SK-N-SH treated with all-trans-retinoic acid at 6 μM for 48 hours (cell line): ENCODE measurements around the gene DRD5.
"Not testable (repeated sequence)": the region's sequence is repeated elsewhere in the genome, so short reads cannot be mapped to it uniquely, and the experiment has no call there.

Experiments used
- ATAC-seq: fragments of 200-7000 bp; cut with Tn5 transposase; 3 replicates; pipeline ENCODE4 v1.9.1; 2020; ENCODE audit warnings: mild to moderate bottlenecking, moderate library complexity
- ARNTL ChIP-seq: fragments of 450-650 bp; formaldehyde crosslinking; IDR thresholded peaks from 2 replicates; pipeline ENCODE4 v1.5.0; 2020; ENCODE audit warnings: low read depth, mild to moderate bottlenecking, moderate library complexity, borderline replicate concordance
- BACH2 ChIP-seq: fragments of 250-450 bp; sonication (Bioruptor Pico); IDR thresholded peaks from 2 replicates; pipeline ENCODE4 v1.9.0; 2021; ENCODE audit warnings: mild to moderate bottlenecking, borderline replicate concordance
- CREB5 ChIP-seq: fragments of 250-450 bp; sonication (Bioruptor Pico); IDR thresholded peaks from 2 replicates; pipeline ENCODE4 v1.5.1; 2020; ENCODE audit warnings: low read depth, mild to moderate bottlenecking, moderate library complexity
- CSDC2 ChIP-seq: fragments of 250-450 bp; sonication (Bioruptor Pico); IDR thresholded peaks from 2 replicates; pipeline ENCODE4 v1.5.0; 2020; ENCODE audit warnings: mild to moderate bottlenecking, moderate library complexity
- CSRNP3 ChIP-seq: fragments of 250-450 bp; sonication (Bioruptor Pico); IDR thresholded peaks from 2 replicates; pipeline ENCODE4 v1.5.1; 2021; ENCODE audit warnings: mild to moderate bottlenecking, moderate library complexity
- ESRRG ChIP-seq: fragments of 250-450 bp; sonication (Bioruptor Pico); IDR thresholded peaks from 2 replicates; pipeline ENCODE4 v1.6.1; 2021; ENCODE audit warnings: mild to moderate bottlenecking
- GLIS3 ChIP-seq: fragments of 250-450 bp; sonication (Bioruptor Pico); IDR thresholded peaks from 2 replicates; pipeline ENCODE4 v1.5.0; 2020; ENCODE audit warnings: mild to moderate bottlenecking, moderate library complexity
- ISL1 ChIP-seq: fragments of 250-450 bp; sonication (Bioruptor Pico); IDR thresholded peaks from 2 replicates; pipeline ENCODE4 v2.1.2; 2022; ENCODE audit warnings: mild to moderate bottlenecking, moderate library complexity
- OSR1 ChIP-seq: fragments of 250-450 bp; sonication (Bioruptor Pico); IDR thresholded peaks from 2 replicates; pipeline ENCODE4 v1.8.0; 2022; ENCODE audit warnings: moderate library complexity, mild to moderate bottlenecking, inconsistent platforms
- PATZ1 ChIP-seq: fragments of 250-450 bp; sonication (Bioruptor Pico); IDR thresholded peaks from 2 replicates; pipeline ENCODE4 v1.8.0; 2020; ENCODE audit warnings: mild to moderate bottlenecking, moderate library complexity, borderline replicate concordance
- POU6F1 ChIP-seq: fragments of 250-450 bp; sonication (Bioruptor Pico); IDR thresholded peaks from 2 replicates; pipeline ENCODE4 v1.8.0; 2021; ENCODE audit warnings: low read depth, mild to moderate bottlenecking, moderate library complexity, borderline replicate concordance
- PPARA ChIP-seq: fragments of 250-450 bp; sonication (Bioruptor Pico); IDR thresholded peaks from 2 replicates; pipeline ENCODE4 v1.5.0; 2020; ENCODE audit warnings: mild to moderate bottlenecking, borderline replicate concordance
- RARB ChIP-seq: fragments of 250-450 bp; sonication (Bioruptor Pico); IDR thresholded peaks from 2 replicates; pipeline ENCODE4 v1.8.0; 2021; ENCODE audit warnings: mild to moderate bottlenecking, moderate library complexity
- SNAI2 ChIP-seq: fragments of 250-450 bp; sonication (Bioruptor Pico); IDR thresholded peaks from 2 replicates; pipeline ENCODE4 v1.5.0; 2020; ENCODE audit warnings: mild to moderate bottlenecking, moderate library complexity
- TCF4 ChIP-seq: fragments of 250-450 bp; sonication (Bioruptor Pico); IDR thresholded peaks from 2 replicates; pipeline ENCODE4 v1.8.0; 2021; ENCODE audit warnings: mild to moderate bottlenecking, moderate library complexity, borderline replicate concordance
- TSHZ2 ChIP-seq: fragments of 250-450 bp; sonication (Bioruptor Pico); IDR thresholded peaks from 2 replicates; pipeline ENCODE4 v1.5.0; 2020; ENCODE audit warnings: mild to moderate bottlenecking, moderate library complexity
- ZC3H10 ChIP-seq: fragments of 250-450 bp; sonication (Bioruptor Pico); IDR thresholded peaks from 2 replicates; pipeline ENCODE4 v1.5.1; 2021; ENCODE audit warnings: mild to moderate bottlenecking, moderate library complexity
- ZFP30 ChIP-seq: fragments of 450-650 bp; formaldehyde crosslinking; IDR thresholded peaks from 2 replicates; pipeline ENCODE4 v1.5.0; 2022; ENCODE audit warnings: mild to moderate bottlenecking, moderate library complexity
- ZNF565 ChIP-seq: fragments of 450-650 bp; formaldehyde crosslinking; conservative IDR thresholded peaks from 2 replicates; pipeline ENCODE4 v1.5.0; 2020; ENCODE audit warnings: low read depth, mild to moderate bottlenecking, moderate library complexity
- ZNF70 ChIP-seq: fragments of 450-650 bp; formaldehyde crosslinking; IDR thresholded peaks from 2 replicates; pipeline ENCODE4 v1.5.0; 2020; ENCODE audit warnings: mild to moderate bottlenecking, moderate library complexity
- ZNF8 ChIP-seq: fragments of 450-650 bp; formaldehyde crosslinking; IDR thresholded peaks from 2 replicates; pipeline ENCODE4 v1.5.0; 2020; ENCODE audit warnings: mild to moderate bottlenecking, moderate library complexity

The DRD5 gene

GRCh38 chr4:9773471-9773870 is 8.0 kb upstream of the DRD5 start:
- no peak for TF ChIP-seq BACH2 (CRISPR knock-in tag)
- no peak for TF ChIP-seq ZFP30 (CRISPR knock-in tag)
- no peak for TF ChIP-seq ZNF8
- TF ChIP-seq POU6F1 (CRISPR knock-in tag), result no peak
- no peak for TF ChIP-seq PATZ1
- no peak for TF ChIP-seq OSR1 (CRISPR knock-in tag)
- TF ChIP-seq ESRRG (CRISPR knock-in tag), result no peak
- TF ChIP-seq TCF4 (CRISPR knock-in tag), result no peak
- no peak for TF ChIP-seq TSHZ2 (CRISPR knock-in tag)
- TF ChIP-seq SNAI2 (CRISPR knock-in tag), result no peak
- no peak for TF ChIP-seq ZC3H10 (CRISPR knock-in tag)
- TF ChIP-seq PPARA (CRISPR knock-in tag), result no peak
- no peak for TF ChIP-seq GLIS3 (CRISPR knock-in tag)
- no peak for TF ChIP-seq CSDC2 (CRISPR knock-in tag)
- TF ChIP-seq ZNF565 (CRISPR knock-in tag), result no peak
- no peak for TF ChIP-seq RARB (CRISPR knock-in tag)
- no peak for TF ChIP-seq CSRNP3 (CRISPR knock-in tag)
- TF ChIP-seq ISL1 (CRISPR knock-in tag), result no peak
- TF ChIP-seq CREB5 (CRISPR knock-in tag), result no peak
- no peak for ATAC-seq

GRCh38 chr4:9782136-9782436 is 652 bp downstream of the DRD5 start:
- no peak for TF ChIP-seq POU6F1 (CRISPR knock-in tag)
- TF ChIP-seq TSHZ2 (CRISPR knock-in tag), result no peak
- no peak for TF ChIP-seq ESRRG (CRISPR knock-in tag)
- no peak for TF ChIP-seq OSR1 (CRISPR knock-in tag)
- TF ChIP-seq ARNTL, result no peak
- TF ChIP-seq RARB (CRISPR knock-in tag), result no peak
- TF ChIP-seq ZNF70 (CRISPR knock-in tag), result no peak
- TF ChIP-seq PPARA (CRISPR knock-in tag), result no peak
- ATAC-seq, result no peak

- not testable (repeated sequence) for ATAC-seq
Observed at GRCh38 chr4:9785891-9786290, 4.5 kb downstream of the DRD5 start.
